RPMI8226 (cell line): ENCODE results near the gene NKAPL.

ENCODE experiments used
- DNase-seq: peaks from one replicate; pipeline ENCODE4 v3.0.0-alpha.2; 2015

The NKAPL gene

GRCh38 chr6:28258877-28259777, at the start of gene NKAPL:
Gene NKAPL, plus strand, starts transcription at chr6:28259297. Its CDS starts 75 bp downstream, at chr6:28259372.
- DNase-seq, result no peak

- no peak for DNase-seq
Observed at GRCh38 chr6:28209753-28210535, 49.2 kb upstream of the NKAPL start.

- no peak for DNase-seq
Observed at GRCh38 chr6:28211840-28212509, 47.1 kb upstream of the NKAPL start.

GRCh38 chr6:28212510-28213212, 46.4 kb upstream of the NKAPL start:
- DNase-seq, result peak; percentile 89

GRCh38 chr6:28213213-28213523, 45.9 kb upstream of the NKAPL start:
- no peak for DNase-seq

GRCh38 chr6:28215425-28215824, 43.7 kb upstream of the NKAPL start:
- DNase-seq, result no peak

- no peak for DNase-seq
Observed at GRCh38 chr6:28217890-28218289, 41.2 kb upstream of the NKAPL start.

GRCh38 chr6:28218312-28219248, 40.5 kb upstream of the NKAPL start:
- DNase-seq, result peak; percentile 95

- DNase-seq, result no peak
Observed at GRCh38 chr6:28220257-28221133, 38.6 kb upstream of the NKAPL start.

- no peak for DNase-seq
Observed at GRCh38 chr6:28224131-28225055, 34.7 kb upstream of the NKAPL start.

GRCh38 chr6:28225056-28225834, 33.9 kb upstream of the NKAPL start, which contains the start of gene ZSCAN9:
Gene ZSCAN9, plus strand, starts transcription at chr6:28225275. Its CDS starts 1,810 bp downstream, at chr6:28227085.
- peak; percentile 90 for DNase-seq

- no peak for DNase-seq
Observed at GRCh38 chr6:28226460-28226859, 32.6 kb upstream of the NKAPL start.

GRCh38 chr6:28232785-28233184, 26.3 kb upstream of the NKAPL start:
- no peak for DNase-seq

GRCh38 chr6:28235912-28236452, 23.1 kb upstream of the NKAPL start:
- no peak for DNase-seq

GRCh38 chr6:28239636-28240035, 19.5 kb upstream of the NKAPL start:
- no peak for DNase-seq

GRCh38 chr6:28240471-28240870, 18.6 kb upstream of the NKAPL start:
- DNase-seq, result no peak

- DNase-seq, result no peak
Observed at GRCh38 chr6:28243946-28244345, 15.2 kb upstream of the NKAPL start.
